HG02870 (cell line): ENCODE results near the gene CALHM1.
"Not testable (repeated sequence)": the region's sequence is repeated elsewhere in the genome, so short reads cannot be mapped to it uniquely, and the experiment has no call there.

ENCODE experiments used
- ATAC-seq: cut with Tn5 transposase; IDR thresholded peaks from one replicate; pipeline ENCODE4 v1.9.1; 2021; ENCODE audit warnings: mild to moderate bottlenecking, moderate library complexity; ENCODE audit not compliant: unreplicated experiment

Gene CALHM1

DNA sequence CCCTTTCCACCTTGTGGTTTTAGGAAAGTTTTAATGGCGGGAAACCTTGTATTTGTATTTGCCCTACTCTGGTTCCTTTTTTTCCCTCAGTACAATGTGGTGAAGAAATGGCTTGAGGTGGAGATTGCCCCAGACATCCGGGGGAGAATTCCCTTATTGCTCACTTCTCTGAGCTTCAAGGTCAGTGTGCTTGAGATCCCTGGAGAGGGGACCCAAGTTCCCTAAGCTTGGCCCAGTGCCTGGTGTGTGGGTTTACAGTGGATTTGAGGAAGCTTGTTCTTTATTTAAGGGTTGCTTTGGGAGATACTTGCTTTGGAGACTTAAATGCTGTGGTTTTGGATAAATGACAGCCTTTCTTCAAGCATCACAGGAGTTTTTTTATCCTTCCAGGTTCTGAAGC is 24.8 kb downstream of the CALHM1 start:
- no peak for ATAC-seq

DNA sequence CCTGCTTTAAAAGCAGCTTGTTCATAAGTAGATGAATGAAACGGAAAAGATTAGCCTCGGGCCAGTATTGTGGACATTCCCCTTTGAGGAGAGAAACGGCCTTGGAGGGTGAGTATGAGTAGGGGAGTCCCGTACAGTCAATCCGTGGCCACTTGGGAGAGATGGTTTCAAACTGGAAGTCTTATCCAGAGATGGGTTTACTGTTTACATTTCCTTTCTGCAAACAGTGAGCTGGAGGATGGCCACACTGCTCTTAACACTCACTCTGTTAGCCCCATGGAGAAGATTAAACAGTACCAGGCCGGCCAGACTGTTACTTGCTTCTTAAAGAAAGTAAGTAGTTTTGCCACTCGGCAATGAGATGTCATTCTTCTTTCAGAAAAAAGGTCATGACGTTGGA is 26.8 kb downstream of the CALHM1 start:
- ATAC-seq = no peak

DNA sequence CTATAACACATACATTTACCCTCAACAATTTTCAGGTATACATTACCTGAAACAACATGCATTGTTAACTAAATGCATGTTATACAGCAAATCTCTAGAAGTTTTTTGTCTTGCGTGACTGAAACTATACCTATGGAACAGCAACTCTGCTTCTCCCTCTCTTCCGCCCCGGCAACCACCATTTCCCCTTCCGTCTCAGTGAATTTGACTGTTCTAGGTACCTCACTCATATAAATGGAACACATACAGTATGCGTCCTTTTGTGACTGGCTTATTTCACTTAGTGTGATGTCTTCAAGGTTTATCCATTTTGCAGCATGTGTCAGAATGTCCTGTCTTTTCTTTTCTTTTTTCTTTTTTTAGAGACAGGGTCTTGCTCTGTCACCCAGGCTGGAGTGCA is 29.1 kb downstream of the CALHM1 start:
- no peak for ATAC-seq

DNA sequence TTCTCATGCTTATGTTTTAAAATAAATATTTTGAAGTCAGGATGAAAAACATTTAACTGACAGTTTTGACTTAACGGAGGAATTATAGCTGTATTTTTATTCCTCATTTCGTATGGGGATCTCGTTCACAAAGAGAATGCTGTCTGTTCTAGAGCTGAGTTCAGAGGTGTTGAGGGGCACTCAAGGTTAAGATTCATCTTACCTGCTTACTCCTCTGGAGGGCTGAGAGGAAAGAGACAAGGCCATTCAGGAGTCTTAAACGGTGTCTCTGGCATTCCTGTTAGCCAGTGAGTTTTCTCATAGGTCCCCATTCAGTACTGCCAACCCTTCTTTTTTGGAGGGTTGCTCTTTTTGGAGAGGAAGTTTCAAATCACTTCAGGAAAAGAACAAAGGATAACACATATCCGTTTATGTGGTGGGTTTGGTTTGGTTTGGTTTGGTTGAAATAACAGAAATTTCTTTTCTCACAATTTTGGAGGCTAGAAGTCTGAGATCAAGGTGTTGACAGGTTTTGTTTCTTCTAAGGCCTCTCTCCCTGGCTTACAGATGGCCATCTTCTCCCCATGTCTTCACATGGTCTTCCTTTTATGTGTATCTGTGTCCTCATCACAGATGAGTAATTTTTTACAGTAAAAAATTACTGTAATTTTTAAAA is 29.6 kb downstream of the CALHM1 start:
- no peak for ATAC-seq

DNA sequence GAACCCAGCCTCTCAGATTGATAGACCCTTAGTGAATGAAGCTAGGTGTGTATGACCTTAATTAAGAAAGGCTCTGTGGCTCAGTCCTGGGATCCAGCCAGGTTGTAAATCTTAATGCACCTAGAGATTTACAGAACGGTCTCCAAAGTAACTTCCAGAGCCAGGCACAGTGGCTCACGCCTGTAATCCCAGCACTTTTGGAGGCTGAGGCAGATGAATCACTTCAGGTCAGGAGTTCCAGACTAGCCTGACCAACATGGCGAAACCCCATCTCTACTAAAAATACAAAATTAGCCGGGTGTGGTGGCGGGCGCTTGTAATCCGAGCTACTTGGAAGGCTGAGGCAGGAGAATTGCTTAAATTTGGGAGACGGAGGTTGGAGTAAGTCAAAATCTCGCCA is 30.8 kb downstream of the CALHM1 start:
- ATAC-seq = no peak

DNA sequence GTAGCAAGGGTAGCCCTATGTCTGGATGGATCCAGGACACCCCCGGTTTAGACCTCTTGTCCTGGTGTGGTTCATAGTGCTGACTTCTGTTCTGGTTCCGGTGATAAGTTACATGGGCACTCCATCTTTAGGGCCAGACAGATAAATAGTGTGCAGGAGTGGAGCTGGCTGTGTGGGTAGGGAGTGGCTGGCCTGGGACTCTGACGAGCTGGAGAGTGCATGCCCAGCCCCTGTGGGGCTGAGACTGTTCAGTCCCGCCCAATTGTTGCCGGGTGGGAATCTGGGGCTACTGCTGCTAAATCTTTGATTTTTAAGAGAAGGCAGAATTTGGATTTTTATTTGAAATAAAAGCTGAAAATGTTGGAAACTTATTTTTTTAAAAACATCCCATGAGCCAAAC is 35.0 kb downstream of the CALHM1 start:
- ATAC-seq = no peak

DNA sequence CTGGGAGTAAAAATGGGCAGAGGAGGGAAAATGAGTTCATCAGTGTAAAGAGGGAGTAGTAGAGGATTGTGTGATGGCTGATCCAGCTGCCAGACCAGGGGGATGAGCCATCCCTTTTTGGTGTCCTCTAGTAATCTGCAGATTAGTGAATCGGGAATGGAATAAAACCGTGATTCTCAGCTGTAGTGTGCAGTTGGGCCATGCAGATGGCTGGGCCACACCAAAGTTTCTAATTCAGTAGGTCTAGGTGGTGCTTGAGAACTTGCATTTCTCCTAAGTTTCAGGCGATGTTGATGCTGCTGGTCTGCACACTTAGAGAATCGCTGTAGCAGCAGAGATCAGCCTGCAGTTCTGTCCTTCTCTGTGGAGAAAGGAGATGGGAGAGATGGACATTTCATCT is 39.6 kb downstream of the CALHM1 start:
- ATAC-seq = no peak

DNA sequence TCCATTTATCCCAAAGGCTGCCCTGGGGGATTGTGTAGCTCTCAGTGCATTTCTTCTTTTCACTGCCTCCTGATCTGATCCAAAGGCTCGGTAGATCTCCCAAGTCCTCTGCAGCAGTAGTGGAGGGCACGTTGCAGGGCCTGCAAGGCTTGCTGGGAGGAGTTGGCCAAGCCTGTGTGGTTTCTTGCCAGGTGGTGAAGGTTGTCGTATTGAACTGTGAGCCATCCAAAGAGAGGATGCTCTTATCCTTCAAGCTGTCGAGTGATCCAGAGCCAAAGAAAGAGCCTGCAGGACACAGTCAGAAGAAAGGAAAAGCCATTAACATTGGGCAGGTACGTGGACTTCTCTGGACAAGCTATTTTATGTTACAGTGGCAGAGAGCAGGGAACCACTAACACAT is 41.1 kb downstream of the CALHM1 start:
- ATAC-seq = no peak

DNA sequence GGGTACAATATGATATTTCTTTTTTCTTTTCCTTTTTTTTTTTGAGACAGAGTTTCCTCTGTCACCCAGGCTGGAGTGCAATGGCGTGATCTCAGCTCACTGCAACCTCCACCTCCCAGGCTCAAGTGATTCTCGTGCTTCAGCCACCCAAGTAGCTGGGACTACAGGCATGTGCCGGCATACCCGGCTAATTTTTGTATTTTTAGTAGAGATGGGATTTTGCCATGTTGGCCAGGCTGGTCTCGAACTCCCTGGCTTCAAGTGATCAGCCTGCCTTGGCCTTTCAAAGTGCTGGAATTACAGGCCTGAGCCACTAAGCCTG is 41.6 kb downstream of the CALHM1 start:
- ATAC-seq = not testable (repeated sequence)

DNA sequence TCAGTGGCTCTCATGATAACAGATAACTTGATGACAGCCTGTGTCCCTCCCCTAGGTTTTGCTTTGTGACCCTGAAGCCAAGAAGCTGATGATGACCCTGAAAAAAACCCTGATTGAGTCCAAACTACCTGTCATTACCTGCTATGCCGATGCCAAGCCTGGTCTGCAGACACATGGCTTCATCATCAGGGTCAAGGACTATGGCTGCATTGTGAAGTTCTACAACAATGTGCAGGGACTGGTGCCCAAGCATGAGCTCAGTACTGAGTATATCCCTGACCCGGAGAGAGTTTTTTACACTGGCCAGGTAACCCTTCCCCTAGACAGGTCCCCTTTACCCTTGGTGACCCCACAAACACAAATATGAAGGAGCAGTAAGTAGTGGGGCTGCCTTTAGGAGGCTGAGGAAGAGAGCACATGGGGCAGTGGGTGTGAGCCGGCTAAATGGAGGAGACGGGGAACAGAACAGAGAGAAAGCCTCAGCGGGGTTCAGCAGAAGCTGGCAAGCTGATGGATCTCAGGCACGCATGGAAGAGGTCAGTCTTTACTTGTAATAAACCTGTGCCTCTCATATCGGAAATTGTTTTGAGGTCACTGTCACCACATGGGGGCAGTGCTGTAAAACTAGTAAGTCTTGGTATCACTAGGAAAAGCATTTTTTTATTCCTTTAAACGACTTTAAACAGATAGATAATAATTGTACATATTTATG is 42.1 kb downstream of the CALHM1 start:
- ATAC-seq = no peak

DNA sequence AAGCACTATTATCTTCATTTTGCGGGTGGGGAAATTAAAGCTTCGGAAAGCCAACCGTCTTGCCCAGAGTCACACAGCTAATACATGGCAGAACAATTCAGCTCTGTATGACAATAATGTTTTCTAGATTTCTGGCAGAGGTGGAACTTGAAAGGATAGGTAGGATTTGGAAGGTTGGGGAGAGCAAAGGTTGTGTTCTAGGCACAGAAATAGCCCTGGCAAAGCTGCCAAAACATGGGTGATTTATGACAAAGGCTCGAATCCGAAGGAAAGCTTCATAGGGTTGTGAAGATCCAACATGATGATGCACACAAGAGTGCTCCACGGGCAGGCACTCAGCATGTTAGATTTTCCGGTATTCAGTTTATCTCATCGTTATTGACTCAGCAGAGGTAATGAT is 43.1 kb downstream of the CALHM1 start:
- ATAC-seq = no peak

DNA sequence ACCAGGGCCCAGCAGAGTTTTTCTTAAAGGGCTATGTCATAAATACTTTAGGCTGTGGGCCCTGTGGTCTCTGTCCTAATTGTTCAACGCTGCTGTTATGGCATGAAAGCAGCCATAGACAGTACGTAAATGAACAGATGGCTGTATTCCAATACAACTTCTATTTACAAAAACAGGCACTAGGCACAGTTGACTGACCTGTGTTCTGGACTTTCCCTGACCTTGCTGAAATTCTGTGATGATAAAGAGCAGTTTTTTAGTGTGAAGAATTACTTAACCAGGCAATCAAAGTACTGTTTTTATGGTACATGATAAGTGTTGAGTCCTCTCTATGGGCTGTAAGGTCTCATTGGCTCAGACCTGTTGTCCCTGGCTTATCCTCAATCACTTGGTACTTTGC is 45.1 kb downstream of the CALHM1 start:
- no peak for ATAC-seq
